ENCODE data around the gene USH2A.

GRCh38 chr1:216124192-216124781 lies 299.0 kb downstream of the USH2A start:
- no peak for TF ChIP-seq CTCF (IDR thresholded peaks at IDR 0.05)
- no peak for TF ChIP-seq POLR2A (IDR thresholded peaks at IDR 0.05)
